DMS53 treated with DMSO at 0.1 percent for 48 hours (cell line): ENCODE measurements around the gene PAF1.
A peak's percentile ranks its signal among the peaks of the same experiment; 100 is the strongest.
"Not testable (repeated sequence)": the region's sequence is repeated elsewhere in the genome, so short reads cannot be mapped to it uniquely, and the experiment has no call there.

Source experiments
- DNase-seq: peaks from one replicate; lab custom pipeline; 2025; ENCODE audit not compliant: unreplicated experiment; lab: John Stamatoyannopoulos, UW

PAF1 gene

DNA sequence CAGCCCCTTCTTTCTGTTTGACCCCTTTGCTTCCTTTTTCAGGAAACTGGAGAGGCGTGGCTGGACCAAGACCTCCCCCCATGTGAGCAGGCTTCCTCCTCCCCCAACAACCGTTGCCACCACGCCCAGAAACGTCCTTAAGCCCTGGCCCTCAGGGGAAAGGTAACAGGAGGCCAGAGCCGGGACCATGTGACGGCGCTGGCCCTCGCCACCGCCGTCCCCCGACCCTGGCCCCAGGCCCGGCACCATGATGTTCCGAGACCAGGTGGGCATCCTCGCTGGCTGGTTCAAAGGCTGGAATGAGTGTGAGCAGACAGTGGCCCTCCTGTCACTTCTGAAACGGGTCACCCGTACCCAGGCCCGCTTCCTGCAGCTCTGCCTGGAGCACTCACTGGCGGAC, 34.3 kb downstream of the PAF1 start:
- DNase-seq: no peak

DNA sequence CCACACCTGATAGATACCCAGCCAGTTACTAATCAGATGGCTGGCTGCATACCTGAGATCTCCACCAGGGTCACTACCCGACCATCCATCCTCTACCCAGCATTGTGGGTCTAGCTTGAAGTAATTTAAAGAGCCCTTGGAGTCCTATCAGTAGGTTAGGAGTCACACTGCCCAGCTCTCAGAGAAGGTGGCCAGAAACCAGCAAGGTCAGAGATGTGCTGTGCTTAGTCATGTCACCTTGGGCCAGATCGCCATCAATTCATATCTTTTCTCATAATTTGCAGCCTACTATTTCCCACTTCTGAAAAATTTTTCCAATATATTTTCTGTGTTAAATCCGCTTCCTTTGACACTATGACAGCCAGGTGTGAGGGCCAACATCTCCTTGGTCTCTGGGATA, 34.8 kb downstream of the PAF1 start:
- no peak for DNase-seq

DNA sequence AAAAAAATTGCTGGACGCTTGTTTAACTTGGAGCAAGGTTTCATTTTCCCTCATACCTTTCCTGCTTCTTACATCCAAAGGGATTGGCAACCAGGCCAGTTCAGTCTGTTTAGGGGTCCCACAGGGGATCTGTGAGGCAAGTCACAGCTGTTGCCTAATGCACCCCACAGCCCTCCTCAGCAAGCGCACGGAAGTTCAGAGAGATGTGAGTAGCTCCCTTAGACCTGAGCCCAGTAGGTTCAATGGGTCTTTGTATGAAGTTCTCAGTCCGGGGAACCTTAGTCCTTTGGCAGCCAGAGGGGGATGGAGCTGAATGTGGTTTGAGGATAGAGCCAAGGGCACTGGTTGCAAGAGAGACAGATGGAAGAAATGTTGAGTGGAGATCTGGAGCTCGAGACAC, 35.7 kb downstream of the PAF1 start:
- no peak for DNase-seq

DNA sequence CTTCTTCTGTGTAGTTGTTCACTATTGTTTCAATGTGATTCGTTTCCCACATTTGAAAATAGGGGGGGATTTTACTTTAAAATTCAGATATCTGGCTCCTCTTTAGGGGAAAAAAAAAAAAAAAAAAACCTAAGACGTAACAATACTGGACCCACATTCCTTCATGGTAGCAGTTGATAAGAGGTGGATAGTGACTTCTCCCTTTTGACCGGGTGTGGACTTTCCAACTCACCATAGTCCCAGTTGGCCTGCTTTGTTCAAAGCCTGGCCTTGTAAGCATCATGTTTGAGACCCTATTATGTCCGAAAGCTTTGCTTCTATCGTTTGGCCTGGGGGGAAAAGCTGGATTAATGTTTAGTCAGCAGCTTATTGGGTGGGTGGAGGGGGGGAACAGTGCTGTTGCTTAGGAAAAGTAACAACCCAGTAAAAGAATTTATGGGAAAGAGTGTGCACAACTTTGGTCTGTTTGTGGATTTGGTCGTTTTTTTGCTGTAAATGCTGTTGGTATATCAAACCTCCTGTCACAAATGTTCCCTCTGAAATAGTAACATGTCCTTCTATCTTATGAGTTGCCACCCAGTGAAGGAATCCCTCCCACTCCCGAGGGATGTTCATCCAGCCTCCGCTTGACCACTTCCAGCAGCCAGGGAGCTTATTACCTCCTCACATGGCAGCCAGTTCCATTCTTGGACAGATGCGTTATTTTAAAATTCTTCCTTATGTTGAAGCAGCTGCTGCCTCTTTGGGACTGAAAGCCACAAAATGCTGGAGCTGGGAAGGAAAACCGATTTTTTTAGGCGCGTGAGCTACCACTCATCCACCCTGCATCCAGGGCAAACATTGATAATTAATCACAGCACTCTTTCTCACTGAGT, 38.3 kb downstream of the PAF1 start:
- DNase-seq: no peak

DNA sequence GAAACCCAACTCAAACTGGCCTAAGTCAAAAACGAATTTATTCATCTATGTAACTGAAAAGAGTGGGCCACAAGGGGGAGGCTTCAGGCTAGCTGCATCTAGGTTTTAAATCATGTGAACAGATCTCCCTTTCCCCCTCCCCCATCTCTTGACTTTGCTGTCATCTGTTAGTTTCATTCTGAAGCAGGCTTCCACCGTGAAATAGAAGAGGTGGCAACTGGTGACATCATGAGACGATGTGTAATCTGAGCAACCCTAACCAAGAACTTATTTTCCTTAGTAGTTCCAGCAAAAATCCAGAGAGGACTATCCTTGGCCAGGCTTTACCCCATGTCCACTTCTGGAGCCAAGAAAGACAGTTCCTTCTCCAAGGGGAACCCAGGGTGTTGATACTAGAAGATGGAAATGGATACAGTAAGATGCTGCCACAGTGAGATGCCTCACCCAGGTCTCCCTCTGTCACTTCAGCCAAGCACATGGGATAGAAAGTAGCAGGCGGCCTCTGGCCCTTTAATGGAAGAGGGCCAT, 39.3 kb downstream of the PAF1 start:
- DNase-seq: no peak

DNA sequence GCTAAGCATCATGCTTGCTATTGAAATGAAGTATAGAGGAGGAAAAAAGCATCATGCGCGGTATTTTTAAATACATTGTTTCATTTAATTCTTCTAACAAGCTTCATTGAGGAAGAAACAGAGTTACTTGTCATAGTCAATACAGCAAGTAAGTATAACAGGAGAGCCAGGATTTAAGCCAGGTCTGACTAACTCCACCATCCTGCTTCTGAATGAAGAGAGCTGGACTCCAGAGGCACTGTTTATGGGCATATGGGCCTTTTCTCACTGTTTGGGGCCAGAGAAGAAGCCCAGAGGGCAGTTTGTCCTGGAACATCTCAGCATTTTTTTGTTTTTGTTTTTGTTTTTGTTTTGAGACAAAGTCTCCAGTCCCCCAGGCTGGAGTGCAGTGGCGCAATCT, 40.8 kb downstream of the PAF1 start:
- DNase-seq: no peak

DNA sequence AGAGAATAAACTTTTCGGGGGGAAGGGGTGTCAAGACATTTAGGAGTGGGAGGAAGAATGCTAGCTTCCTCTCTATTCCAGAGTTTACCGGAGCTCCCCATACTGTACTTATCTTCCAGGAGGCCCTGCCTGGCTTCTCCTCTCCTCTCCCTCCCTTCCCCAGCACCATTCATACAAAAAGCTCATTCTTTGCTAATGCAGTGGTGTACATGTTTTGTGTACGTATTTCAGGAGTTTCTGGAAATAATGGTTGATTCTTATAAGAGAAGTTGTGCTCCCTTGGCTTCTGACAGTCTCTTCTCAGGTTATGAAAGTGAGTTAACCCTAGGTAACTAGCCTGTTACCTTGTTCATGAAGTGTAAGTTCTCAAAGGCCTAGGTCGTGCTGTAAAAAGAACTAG, 41.6 kb downstream of the PAF1 start:
- no peak for DNase-seq

DNA sequence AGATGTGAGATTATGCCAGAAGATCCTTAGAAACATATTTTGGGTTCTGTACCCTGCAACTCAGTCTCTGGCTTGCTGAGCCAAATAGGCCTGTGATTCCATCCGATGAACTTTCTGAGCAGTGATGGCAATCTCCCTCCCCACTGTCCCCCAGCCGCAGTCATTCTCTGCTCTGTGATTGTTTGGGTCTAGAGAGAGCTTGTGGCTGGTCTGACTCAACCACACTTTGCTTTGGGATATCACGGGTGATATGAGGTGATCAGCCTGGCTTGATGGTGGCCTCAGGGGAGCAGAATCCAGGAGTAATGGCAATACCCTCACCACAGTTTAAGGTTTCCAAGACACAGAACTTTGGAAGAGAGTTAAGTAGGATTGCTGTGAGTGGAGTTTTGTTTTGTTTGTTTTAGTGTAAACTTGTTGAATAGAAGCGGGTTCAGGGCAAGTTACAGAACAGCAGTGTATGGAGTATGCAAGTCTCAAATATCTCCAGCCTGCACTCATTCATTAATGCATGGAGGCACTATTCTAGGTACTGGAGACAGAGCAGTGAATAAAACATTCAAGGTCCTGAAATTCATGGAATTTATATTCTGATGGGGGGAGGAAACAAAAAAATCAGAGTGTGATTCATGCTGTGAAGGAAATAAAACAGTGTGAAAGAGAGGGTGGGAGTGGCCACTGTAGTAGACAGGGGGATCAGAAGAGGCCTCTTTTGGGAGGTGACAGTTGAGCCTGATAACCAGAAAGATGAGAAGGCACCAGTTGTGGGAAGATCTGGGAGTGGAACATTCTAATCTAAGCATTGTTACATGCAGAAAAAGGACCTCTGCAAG, 43.4 kb downstream of the PAF1 start:
- no peak for DNase-seq

DNA sequence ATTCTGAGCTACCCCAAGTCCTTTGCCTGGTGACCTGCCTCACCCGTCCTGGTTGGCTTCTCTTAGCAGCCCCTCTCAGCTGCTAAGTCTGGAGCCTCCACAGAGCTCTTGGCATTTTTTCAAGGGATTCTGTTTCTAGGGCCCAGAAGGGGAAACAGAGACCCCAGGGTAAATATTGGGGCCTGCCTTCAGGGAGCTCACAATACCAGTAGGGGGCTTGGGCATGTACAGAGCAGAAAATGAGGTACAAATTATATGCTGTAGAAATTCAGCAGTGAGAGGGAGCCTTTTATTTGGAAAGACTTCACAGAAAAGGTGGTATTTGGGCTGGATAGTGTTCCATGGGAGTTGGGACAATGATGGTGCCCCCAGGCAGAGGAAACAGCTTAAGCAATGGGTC, 45.0 kb downstream of the PAF1 start:
- DNase-seq: no peak

DNA sequence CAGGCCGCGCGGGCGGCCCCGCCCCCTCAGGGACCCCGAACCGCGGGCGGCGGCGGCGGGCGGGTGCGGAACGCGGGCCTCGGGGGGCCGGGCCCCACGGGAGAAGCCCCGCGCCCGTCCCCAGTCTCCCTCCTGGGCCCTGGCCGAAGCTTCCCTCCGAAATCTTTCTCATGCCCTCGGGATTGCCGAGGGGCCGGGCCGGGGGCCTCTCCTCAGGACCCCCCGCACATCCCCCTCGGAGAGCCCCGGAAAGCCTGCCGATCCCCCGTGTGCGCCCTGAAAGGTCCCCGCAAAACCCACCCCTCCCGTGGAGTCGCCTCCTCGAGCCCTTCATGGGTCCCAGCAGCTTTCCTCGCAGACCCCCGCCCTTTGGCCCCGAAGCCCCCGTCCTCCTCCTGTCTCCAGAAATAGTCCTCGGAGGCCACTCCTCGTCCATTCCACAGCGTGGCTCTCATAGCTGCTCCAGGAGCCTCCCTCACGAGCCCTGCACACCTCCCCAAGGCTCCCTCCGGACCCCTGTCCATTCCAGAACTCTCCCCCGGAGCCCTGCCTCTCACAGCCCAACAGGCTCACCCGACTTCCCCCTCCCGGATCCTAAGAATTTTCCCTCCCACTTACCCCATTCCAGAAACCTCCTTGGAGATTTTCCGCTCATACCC, 48.1 kb downstream of the PAF1 start:
- DNase-seq: no peak

DNA sequence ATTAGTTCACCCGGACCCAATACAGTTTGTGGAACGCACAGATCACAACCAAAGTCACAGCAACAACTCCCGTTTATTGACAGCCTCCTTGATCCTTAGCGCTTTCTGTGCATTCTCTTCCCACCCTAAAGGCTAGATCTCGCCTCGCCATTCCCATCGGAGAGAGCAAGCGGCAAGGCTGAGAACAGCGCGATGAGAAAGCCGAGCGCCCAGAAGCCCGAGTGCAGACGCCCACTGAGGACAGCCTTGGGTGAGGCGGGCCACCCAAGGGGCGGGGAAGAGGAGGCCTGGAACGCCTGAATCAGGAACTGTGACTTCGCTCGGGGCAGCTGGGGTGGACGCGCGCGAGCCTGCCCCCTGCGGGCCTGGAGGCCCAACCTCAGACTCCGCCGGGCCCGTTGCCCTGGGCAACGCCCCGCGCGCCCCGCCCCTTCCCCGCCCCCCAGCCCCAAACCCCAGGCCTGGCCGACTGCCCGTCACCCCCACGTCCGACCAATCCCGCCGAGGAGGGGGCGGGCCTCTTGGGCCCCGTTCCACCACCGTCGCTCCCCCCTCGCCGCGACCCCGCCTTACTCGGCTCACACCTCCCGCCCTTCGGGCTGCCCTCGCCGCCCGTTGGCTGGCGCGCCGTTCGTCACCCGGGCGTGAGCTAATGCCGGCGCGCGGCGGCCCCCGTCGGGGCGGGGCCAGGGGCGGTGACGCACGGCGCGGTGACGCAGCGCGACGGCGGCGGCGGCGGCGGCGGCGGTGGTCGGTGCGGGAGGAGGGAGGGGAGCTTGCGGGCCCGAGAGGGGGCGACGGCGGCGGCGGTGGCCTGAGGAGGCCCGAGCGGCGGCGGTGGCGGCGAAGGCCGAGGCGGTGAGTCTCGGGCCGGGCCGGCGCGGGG, 48.9 kb downstream of the PAF1 start, which contains the start of gene SAMD4B:
SAMD4B (plus strand) TSS at position 703 of the 886 bp plus-strand sequence. CDS start 14,473 bp downstream, outside the sequence.
- peak; percentile 99 for DNase-seq

DNA sequence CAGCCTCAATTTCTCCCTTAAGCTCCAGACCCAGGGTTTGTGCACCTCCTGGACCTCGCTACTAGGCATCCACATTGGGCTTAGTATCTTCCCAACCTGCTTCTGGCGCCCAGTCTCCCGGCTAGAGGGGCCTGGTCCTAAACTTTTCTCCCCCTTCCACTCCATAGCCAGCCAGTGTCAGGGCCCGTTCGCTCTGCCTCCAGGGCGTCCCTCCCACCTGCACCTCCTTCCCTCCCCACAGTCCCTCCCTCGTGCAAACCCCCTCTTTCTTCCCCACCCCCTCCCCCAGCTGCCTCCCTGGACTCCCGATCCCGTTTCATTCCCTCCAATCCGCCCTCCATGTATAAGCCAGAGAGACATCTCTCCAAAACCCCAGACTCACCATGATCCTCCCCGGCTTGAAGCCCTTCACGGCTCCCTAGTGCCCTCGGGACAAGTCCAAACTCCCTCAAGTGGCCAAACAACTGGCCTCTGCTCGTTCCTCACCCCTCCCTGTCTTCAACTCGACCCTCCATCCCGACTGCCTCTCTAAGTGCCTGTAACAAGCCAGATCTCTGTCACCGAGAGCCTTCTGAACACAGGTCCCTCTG, 49.7 kb downstream of the PAF1 start:
- DNase-seq: no peak

DNA sequence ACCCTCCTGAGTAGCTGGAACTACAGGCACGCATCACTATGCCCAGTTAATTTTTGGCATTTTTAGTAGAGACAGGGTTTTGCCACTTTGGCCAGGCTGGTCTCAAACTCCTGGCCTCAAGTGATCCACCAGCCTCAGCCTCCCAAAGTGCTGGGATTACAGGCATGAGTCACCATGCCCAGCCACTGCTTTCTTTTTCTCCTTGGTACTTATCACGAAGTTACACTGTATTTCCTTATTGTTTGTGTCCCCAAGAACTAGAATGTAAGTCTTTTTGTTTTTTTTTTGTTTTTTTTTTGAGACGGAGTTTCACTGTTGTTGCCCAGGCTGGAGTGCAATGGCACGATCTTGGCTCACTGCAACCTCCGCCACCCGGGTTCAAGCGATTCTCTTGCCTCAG, 50.8 kb downstream of the PAF1 start:
- DNase-seq: not testable (repeated sequence)

DNA sequence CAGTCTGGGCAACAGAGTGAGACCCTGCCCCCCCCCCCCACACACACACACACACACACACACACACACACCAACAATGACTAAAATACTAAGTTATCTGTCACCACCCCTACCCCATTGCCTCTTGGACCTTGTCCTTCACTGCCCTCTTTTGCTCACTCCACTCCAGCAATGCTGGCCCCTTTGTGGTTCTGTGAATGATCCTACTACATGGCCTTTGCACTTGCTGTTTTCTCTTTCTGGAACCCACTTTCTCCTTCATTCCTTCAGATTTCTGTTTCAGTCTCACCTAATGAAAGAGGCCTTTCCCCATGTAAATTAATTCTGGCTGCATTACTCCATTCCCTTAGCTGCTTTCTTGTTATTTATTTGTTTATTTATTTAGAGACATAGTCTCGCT, 51.2 kb downstream of the PAF1 start:
- DNase-seq: no peak

DNA sequence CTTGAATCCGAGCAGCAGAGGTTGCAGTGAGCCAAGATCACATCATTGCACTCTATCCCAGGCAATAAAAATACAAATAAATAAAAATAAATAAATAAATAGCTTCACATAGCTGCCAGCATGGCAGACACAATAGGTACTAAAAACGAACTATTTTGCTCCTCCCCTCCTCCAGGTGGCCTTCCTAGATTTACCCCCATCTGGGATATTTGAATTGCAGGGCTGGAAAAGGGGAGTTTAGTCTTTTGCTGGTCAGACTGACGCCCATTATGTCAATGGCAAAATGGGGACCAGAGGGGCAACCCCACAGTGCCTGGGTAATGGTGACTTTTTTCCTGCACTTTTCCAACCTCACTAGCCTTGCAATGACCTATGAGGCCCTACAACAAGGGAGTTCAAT, 54.4 kb downstream of the PAF1 start:
- DNase-seq: no peak
